IPS-15b (cell line): ENCODE data around the gene RTN4IP1.

ENCODE experiments used
- H3K27me3 ChIP-seq: one replicate; pipeline ENCODE4 v1.6.1; 2013; ENCODE audit warnings: low read length; ENCODE audit not compliant: control insufficient read depth, insufficient read depth
- H3K36me3 ChIP-seq: one replicate; pipeline ENCODE4 v1.6.1; 2013; ENCODE audit warnings: low read length; ENCODE audit not compliant: control insufficient read depth, insufficient read depth
- H3K4me1 ChIP-seq: one replicate; pipeline ENCODE4 v1.6.1; 2013; ENCODE audit warnings: mild to moderate bottlenecking, low read length; ENCODE audit not compliant: control insufficient read depth, insufficient read depth
- H3K4me3 ChIP-seq: one replicate; pipeline ENCODE4 v1.5.1; 2013; ENCODE audit warnings: low read depth, low read length
- H3K9ac ChIP-seq: one replicate; pipeline ENCODE4 v1.6.1; 2013; ENCODE audit warnings: low read depth, mild to moderate bottlenecking, low read length
- H3K9me3 ChIP-seq: one replicate; pipeline ENCODE4 v1.6.1; 2013; ENCODE audit warnings: mild to moderate bottlenecking, low read length; ENCODE audit not compliant: control insufficient read depth, insufficient read depth

Gene RTN4IP1

GRCh38 chr6:106527979-106528378 lies 101.3 kb downstream of the RTN4IP1 start:
- Histone ChIP-seq H3K27me3 (no peaks in the 10 kb centered on the region), H3K36me3 (no peaks in the 10 kb centered on the region), H3K4me1 (no peaks in the 10 kb centered on the region)

DNA sequence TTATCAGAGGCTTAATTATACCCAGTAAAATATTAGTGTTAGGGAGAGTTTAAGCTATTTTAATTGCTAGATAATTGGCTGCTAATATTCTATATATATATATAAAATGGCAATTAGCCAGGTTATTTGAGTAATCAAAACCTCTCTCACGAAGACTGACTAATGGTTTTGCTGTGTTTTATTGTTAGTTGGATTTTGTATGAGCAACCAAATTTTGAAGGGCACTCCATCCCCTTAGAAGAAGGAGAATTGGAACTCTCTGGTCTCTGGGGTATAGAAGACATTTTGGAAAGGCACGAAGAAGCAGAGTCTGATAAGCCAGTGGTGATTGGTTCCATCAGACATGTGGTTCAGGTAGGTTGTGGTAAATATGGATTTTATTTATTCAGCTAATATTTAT lies 102.2 kb downstream of the RTN4IP1 start:
- Histone ChIP-seq H3K27me3 (no peaks in the 10 kb centered on the region), H3K9me3 (no peaks in the 10 kb centered on the region), H3K9ac (no peak overlapping the region), H3K4me1 (no peaks in the 10 kb centered on the region), H3K36me3 (no peaks in the 10 kb centered on the region), H3K4me3 (no peak overlapping the region)

More at GRCh38 chr6:106527979-106528378, 101.3 kb downstream of the RTN4IP1 start:
- Histone ChIP-seq H3K4me3 (no peak overlapping the region), H3K9ac (no peak overlapping the region), H3K9me3 (no peaks in the 10 kb centered on the region)

GRCh38 chr6:106525882-106526275 lies 103.4 kb downstream of the RTN4IP1 start:
- H3K4me1 ChIP-seq = no peaks in the 10 kb centered on the region
- no peaks in the 10 kb centered on the region for H3K36me3 ChIP-seq
- no peak overlapping the region for H3K9ac ChIP-seq
- no peaks in the 10 kb centered on the region for H3K27me3 ChIP-seq
- no peak overlapping the region for H3K4me3 ChIP-seq
- no peaks in the 10 kb centered on the region for H3K9me3 ChIP-seq

DNA sequence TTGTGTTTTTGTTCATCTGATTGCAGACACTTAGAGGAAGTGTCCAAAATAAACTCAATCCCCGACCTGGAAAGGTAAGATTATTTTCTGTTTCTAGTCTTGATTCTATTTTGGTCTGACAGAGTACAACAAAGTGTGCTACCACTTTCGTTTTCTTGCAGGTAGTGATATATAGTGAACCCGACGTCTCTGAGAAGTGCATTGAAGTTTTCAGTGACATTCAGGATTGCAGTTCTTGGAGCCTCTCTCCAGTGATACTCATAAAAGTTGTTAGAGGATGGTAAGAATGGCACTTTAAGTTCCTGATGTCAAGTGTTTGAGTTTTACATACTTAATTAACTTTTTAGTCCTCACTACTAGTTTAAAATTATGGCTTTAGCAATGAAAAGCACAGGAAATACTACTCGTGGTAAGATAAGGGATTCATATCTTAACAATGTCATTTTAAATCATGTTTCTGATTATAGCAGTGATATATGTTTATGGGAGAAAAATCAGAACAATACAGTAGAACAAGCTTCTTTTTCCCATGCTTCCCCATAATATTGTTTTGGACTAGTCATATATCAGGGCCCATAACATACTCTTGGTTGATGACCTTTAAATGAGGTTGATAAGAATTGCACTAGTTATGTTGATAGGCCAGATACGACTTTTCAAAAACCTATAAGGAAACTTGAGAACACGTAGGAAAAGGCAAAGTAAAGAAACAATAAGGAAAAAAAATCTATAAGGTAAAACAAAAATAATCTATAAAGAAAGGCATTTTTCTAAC lies 104.0 kb downstream of the RTN4IP1 start:
- Histone ChIP-seq H3K4me1 (no peaks in the 10 kb centered on the region), H3K9me3 (no peaks in the 10 kb centered on the region), H3K36me3 (no peaks in the 10 kb centered on the region), H3K27me3 (no peaks in the 10 kb centered on the region), H3K4me3 (no peak overlapping the region), H3K9ac (no peak overlapping the region)

- Histone ChIP-seq H3K27me3 (no peaks in the 10 kb centered on the region), H3K9me3 (no peaks in the 10 kb centered on the region), H3K4me3 (no peak overlapping the region), H3K36me3 (no peaks in the 10 kb centered on the region), H3K9ac (no peak overlapping the region), H3K4me1 (no peaks in the 10 kb centered on the region)
These were observed 106.6 kb downstream of the RTN4IP1 start for GRCh38 chr6:106522562-106523250.
